ENCODE measurements around the gene AADACL3. TPM values are rescaled to one million over a fixed set of nuclear protein-coding genes. Genes with fewer than 3 reads are reported as not detected.
"Not testable (repeated sequence)": the region's sequence is repeated elsewhere in the genome, so short reads cannot be mapped to it uniquely, and the experiment has no call there.

Gene AADACL3
- total and polyA plus RNA-seq, 4 experiments from 2014 or later: not detected

DNA sequence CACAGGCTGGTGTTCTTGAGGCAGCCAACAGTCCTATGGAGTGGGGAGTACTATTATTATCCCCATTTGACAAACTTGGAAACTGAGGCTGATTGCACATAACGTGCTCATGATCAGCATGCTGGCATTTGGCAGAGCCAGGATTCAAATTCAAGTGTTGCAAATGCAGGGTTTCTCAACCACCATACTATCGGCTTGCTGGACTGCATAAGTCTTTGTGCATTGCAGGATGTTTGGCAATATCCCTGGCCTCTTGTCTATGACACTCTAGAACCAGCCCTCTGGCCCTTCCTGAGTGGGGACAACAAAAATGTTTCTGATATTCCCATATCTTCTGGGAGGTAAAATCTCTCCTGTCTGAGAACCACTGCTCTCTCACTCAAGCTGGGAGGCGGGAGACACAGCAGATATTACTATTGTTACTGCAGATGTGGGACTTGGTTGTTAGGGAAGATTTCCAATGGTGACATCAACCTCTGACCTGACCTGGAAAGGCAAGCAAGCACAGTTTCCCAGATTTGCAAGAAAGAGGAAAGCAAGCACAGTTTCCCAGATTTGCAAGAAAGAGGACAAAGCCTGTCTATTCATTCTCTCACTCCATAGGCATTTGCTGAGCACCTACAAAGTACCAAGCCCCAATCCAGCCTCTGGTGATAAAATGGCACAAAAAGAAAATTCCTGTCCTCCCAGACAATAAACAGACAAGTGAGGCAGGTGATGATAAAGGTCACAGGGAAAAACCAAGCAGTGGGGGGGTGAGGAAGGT is 1.0 kb upstream of the AADACL3 start:
- Histone ChIP-seq H3K4me1 (ENCODE audit: insufficient read depth, low read length) (no peaks in the 10 kb centered on the region), H3K27ac (ENCODE audit: low read depth, low read length) (no peak overlapping the region), H3K4me3 (ENCODE audit: low read length in 2 of 2) (no peak overlapping the region), H3K27me3 (ENCODE audit: insufficient read depth, low read length) (no peaks in the 10 kb centered on the region), H3K9me3 (ENCODE audit: control insufficient read depth in 1 of 2, low read length in 2 of 2) (no peaks in the 10 kb centered on the region), H3K36me3 (ENCODE audit: insufficient read depth, low read length) (no peaks in the 10 kb centered on the region)
- H3K27me3 Mint-ChIP-seq: peaks cover 19 to 29% of the 10 kb centered on the region in 2 donors
- H3K27ac Mint-ChIP-seq: no peak overlapping the region
- no peak overlapping the region for H3K4me3 Mint-ChIP-seq
- intact Hi-C loops (cut with micrococcal nuclease): no loop called here
- CTCF ChIA-PET (ENCODE audit: partially characterized antibody): no interaction called here
- POLR2A ChIA-PET (ENCODE audit: partially characterized antibody): no interaction called here
- no peaks in the 10 kb centered on the region for H3K36me3 Mint-ChIP-seq
- DNase-seq: no peak
- H3K4me1 Mint-ChIP-seq: no peaks in the 10 kb centered on the region
- H3K9me3 Mint-ChIP-seq: no peaks in the 10 kb centered on the region

- Histone ChIP-seq H3K27me3 (ENCODE audit: insufficient read depth, low read length) (no peaks in the 10 kb centered on the region), H3K27ac (ENCODE audit: low read depth, low read length) (no peak overlapping the region), H3K36me3 (ENCODE audit: insufficient read depth, low read length) (no peaks in the 10 kb centered on the region), H3K4me3 (ENCODE audit: low read length in 2 of 2) (no peak overlapping the region), H3K9me3 (ENCODE audit: control insufficient read depth in 1 of 2, low read length in 2 of 2) (no peaks in the 10 kb centered on the region), H3K4me1 (ENCODE audit: insufficient read depth, low read length) (no peaks in the 10 kb centered on the region)
- H3K36me3 Mint-ChIP-seq: no peaks in the 10 kb centered on the region
- ChIA-PET POLR2A (ENCODE audit: partially characterized antibody) (no interaction called here), CTCF (ENCODE audit: partially characterized antibody) (no interaction called here)
- H3K4me1 Mint-ChIP-seq: no peaks in the 10 kb centered on the region
- H3K27me3 Mint-ChIP-seq: peaks cover 17 to 19% of the 10 kb centered on the region in 2 donors
- H3K27ac Mint-ChIP-seq: no peak overlapping the region
- no peak overlapping the region for H3K4me3 Mint-ChIP-seq
- H3K9me3 Mint-ChIP-seq: no peaks in the 10 kb centered on the region
- intact Hi-C loops (cut with micrococcal nuclease): no loop called here
- no peak for DNase-seq
Measured at GRCh38 chr1:12717301-12717838, 1.5 kb downstream of the AADACL3 start.

DNA sequence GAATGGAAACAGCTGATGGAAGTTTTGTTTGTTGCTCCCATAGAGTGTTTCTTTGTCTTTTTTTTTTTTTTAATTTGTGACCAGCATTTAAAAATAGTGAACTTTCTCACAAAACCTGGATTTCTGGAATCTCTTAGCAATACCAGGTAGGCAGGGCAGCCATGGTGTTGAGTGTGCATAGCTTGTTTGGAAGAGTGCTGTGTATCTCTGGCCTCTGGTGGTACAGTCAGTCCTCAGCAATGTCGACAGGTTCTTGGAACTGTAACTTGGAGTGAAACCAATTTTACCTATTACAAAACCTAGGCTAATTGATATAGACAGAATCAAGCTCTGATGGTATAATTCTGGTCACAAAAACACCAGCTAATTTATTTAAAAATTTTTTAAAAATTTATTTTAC is 6.7 kb downstream of the AADACL3 start:
- H3K9me3 Mint-ChIP-seq: peaks cover 0 to 2% (median 0%) of the 10 kb centered on the region in 8 donors
- peaks cover 14 to 16% of the 10 kb centered on the region in 2 donors for H3K27me3 Mint-ChIP-seq
- H3K4me1 Mint-ChIP-seq: no peaks in the 10 kb centered on the region
- no peaks in the 10 kb centered on the region for H3K36me3 ChIP-seq (ENCODE audit: insufficient read depth, low read length)
- H3K27ac Mint-ChIP-seq: no peak overlapping the region
- H3K36me3 Mint-ChIP-seq: no peaks in the 10 kb centered on the region
- H3K9me3 ChIP-seq (ENCODE audit: control insufficient read depth in 1 of 2, low read length in 2 of 2): no peaks in the 10 kb centered on the region
- no peak overlapping the region for H3K4me3 ChIP-seq (ENCODE audit: low read length in 2 of 2)
- no peak overlapping the region for H3K4me3 Mint-ChIP-seq
- H3K4me1 ChIP-seq (ENCODE audit: insufficient read depth, low read length): no peaks in the 10 kb centered on the region
- POLR2A ChIA-PET (ENCODE audit: partially characterized antibody): no interaction called here
- DNase-seq: no peak
- no peaks in the 10 kb centered on the region for H3K27me3 ChIP-seq (ENCODE audit: insufficient read depth, low read length)
- CTCF ChIA-PET (ENCODE audit: partially characterized antibody): no interaction called here
- no peak overlapping the region for H3K27ac ChIP-seq (ENCODE audit: low read depth, low read length)
- intact Hi-C loops (cut with micrococcal nuclease): no loop called here

GRCh38 chr1:12728391-12728790 is 12.5 kb downstream of the AADACL3 start:
- Mint-ChIP-seq H3K36me3 (peaks cover 2 to 3% of the 10 kb centered on the region in 2 donors), H3K27me3 (peaks cover 25 to 29% of the 10 kb centered on the region in 2 donors), H3K4me3 (no peak overlapping the region), H3K27ac (no peak overlapping the region), H3K9me3 (peaks cover 6 to 43% (median 24%) of the 10 kb centered on the region in 8 donors), H3K4me1 (no peaks in the 10 kb centered on the region)
- Histone ChIP-seq H3K4me1 (ENCODE audit: insufficient read depth, low read length) (no peaks in the 10 kb centered on the region), H3K9me3 (ENCODE audit: control insufficient read depth in 1 of 2, low read length in 2 of 2) (no peaks in the 10 kb centered on the region), H3K27ac (ENCODE audit: low read depth, low read length) (no peak overlapping the region), H3K4me3 (ENCODE audit: low read length in 2 of 2) (no peak overlapping the region), H3K36me3 (ENCODE audit: insufficient read depth, low read length) (no peaks in the 10 kb centered on the region), H3K27me3 (ENCODE audit: insufficient read depth, low read length) (no peaks in the 10 kb centered on the region)
- POLR2A ChIA-PET (ENCODE audit: partially characterized antibody): no interaction called here
- CTCF ChIA-PET (ENCODE audit: partially characterized antibody): no interaction called here
- intact Hi-C loops (cut with micrococcal nuclease): no loop called here
- DNase-seq: no peak

- ChIA-PET CTCF (ENCODE audit: partially characterized antibody) (no interaction called here), POLR2A (ENCODE audit: partially characterized antibody) (no interaction called here)
- intact Hi-C loops (cut with micrococcal nuclease): no loop called here
- H3K27ac Mint-ChIP-seq: no peak overlapping the region
- H3K27me3 Mint-ChIP-seq: peaks cover 38 to 39% of the 10 kb centered on the region in 2 donors
- H3K36me3 Mint-ChIP-seq: peaks cover 2 to 3% of the 10 kb centered on the region in 2 donors
- no peaks in the 10 kb centered on the region for H3K36me3 ChIP-seq (ENCODE audit: insufficient read depth, low read length)
- no peaks in the 10 kb centered on the region for H3K9me3 ChIP-seq (ENCODE audit: control insufficient read depth in 1 of 2, low read length in 2 of 2)
- H3K27me3 ChIP-seq (ENCODE audit: insufficient read depth, low read length): no peaks in the 10 kb centered on the region
- H3K4me3 ChIP-seq (ENCODE audit: low read length in 2 of 2): no peak overlapping the region
- H3K4me1 ChIP-seq (ENCODE audit: insufficient read depth, low read length): no peaks in the 10 kb centered on the region
- H3K9me3 Mint-ChIP-seq: peaks cover 6 to 57% (median 29%) of the 10 kb centered on the region in 8 donors
- H3K4me1 Mint-ChIP-seq: no peaks in the 10 kb centered on the region
- no peak overlapping the region for H3K4me3 Mint-ChIP-seq
- no peak for DNase-seq
- H3K27ac ChIP-seq (ENCODE audit: low read depth, low read length): no peak overlapping the region
Measured at GRCh38 chr1:12730156-12730555, 14.2 kb downstream of the AADACL3 start.

DNA sequence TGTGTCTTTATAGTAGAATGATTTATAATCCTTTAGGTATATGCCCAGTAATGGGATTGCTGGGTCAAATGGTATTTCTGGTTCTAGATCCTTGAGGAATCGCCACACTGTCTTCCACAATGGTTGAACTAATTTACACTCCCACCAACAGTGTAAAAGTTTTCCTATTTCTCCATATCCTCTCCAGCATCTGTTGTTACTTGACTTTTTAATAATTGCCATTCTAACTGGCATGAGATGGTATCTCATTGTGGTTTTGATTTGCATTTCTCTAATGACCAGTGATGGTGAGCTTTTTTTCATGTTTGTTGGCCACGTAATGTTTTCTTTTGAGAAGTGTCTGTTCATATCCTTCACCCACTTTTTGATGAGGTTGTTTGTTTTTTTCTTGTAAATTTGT is 15.2 kb downstream of the AADACL3 start:
- H3K27me3 ChIP-seq (ENCODE audit: insufficient read depth, low read length); H3K4me3 Mint-ChIP-seq; H3K4me3 ChIP-seq (ENCODE audit: low read length in 2 of 2); DNase-seq; H3K4me1 Mint-ChIP-seq; H3K9me3 ChIP-seq (ENCODE audit: control insufficient read depth in 1 of 2, low read length in 2 of 2); H3K27ac Mint-ChIP-seq; H3K36me3 ChIP-seq (ENCODE audit: insufficient read depth, low read length); POLR2A ChIA-PET (ENCODE audit: partially characterized antibody); intact Hi-C loops (cut with micrococcal nuclease); H3K36me3 Mint-ChIP-seq; H3K27ac ChIP-seq (ENCODE audit: low read depth, low read length); H3K4me1 ChIP-seq (ENCODE audit: insufficient read depth, low read length); CTCF ChIA-PET (ENCODE audit: partially characterized antibody): not testable (repeated sequence)
- peaks cover 6 to 66% (median 33%) of the 10 kb centered on the region in 8 donors for H3K9me3 Mint-ChIP-seq
- peaks cover 39 to 42% of the 10 kb centered on the region in 2 donors for H3K27me3 Mint-ChIP-seq

- Mint-ChIP-seq H3K27me3 (peaks cover 45 to 55% of the 10 kb centered on the region in 2 donors), H3K4me1 (no peaks in the 10 kb centered on the region), H3K9me3 (peaks cover 2 to 73% (median 44%) of the 10 kb centered on the region in 8 donors), H3K27ac (no peak overlapping the region), H3K36me3 (peaks cover 2 to 3% of the 10 kb centered on the region in 2 donors), H3K4me3 (no peak overlapping the region)
- no peak for DNase-seq
- Histone ChIP-seq H3K27ac (ENCODE audit: low read depth, low read length) (no peak overlapping the region), H3K36me3 (ENCODE audit: insufficient read depth, low read length) (no peaks in the 10 kb centered on the region), H3K27me3 (ENCODE audit: insufficient read depth, low read length) (peaks cover 5% of the 10 kb centered on the region), H3K9me3 (ENCODE audit: control insufficient read depth in 1 of 2, low read length in 2 of 2) (no peaks in the 10 kb centered on the region), H3K4me1 (ENCODE audit: insufficient read depth, low read length) (no peaks in the 10 kb centered on the region), H3K4me3 (ENCODE audit: low read length in 2 of 2) (no peak overlapping the region)
- ChIA-PET POLR2A (ENCODE audit: partially characterized antibody) (no interaction called here), CTCF (ENCODE audit: partially characterized antibody) (no interaction called here)
- intact Hi-C loops (cut with micrococcal nuclease): no loop called here
Measured at GRCh38 chr1:12734651-12735050, 18.7 kb downstream of the AADACL3 start.

All from CD4-positive, alpha-beta memory T cell (primary cell).